ENCODE results near the gene GP2.

The GP2 gene

GRCh38 chr16:20280259-20280658, 47.1 kb downstream of the GP2 start:
- DNase-seq (ENCODE audit: low read depth in 2 of 2): no peak
- no peak for TF ChIP-seq CTCF (IDR thresholded peaks at IDR 0.05; ENCODE audit: low read depth, low read length)
- no peak overlapping the region for H3K4me3 ChIP-seq (replicated peaks in 1 of 2; ENCODE audit: low read depth in 2 of 2, low read length in 2 of 2)

GRCh38 chr16:20271893-20272292, 55.4 kb downstream of the GP2 start:
- no peak for DNase-seq (ENCODE audit: low read depth in 2 of 2)
- no peak for TF ChIP-seq CTCF (IDR thresholded peaks at IDR 0.05; ENCODE audit: low read depth, low read length)

GRCh38 chr16:20268409-20268808, 58.9 kb downstream of the GP2 start:
- no peak for DNase-seq (ENCODE audit: low read depth in 2 of 2)
- no peak overlapping the region for H3K4me3 ChIP-seq (replicated peaks in 1 of 2; ENCODE audit: low read depth in 2 of 2, low read length in 2 of 2)
- no peak for TF ChIP-seq CTCF (IDR thresholded peaks at IDR 0.05; ENCODE audit: low read depth, low read length)

More at GRCh38 chr16:20271893-20272292, 55.4 kb downstream of the GP2 start:
- H3K4me3 ChIP-seq (replicated peaks in 1 of 2; ENCODE audit: low read depth in 2 of 2, low read length in 2 of 2): no peak overlapping the region

GRCh38 chr16:20265019-20265418, 62.3 kb downstream of the GP2 start:
- TF ChIP-seq CTCF (IDR thresholded peaks at IDR 0.05; ENCODE audit: low read depth, low read length): no peak
- no peak for DNase-seq (ENCODE audit: low read depth in 2 of 2)
- no peak overlapping the region for H3K4me3 ChIP-seq (replicated peaks in 1 of 2; ENCODE audit: low read depth in 2 of 2, low read length in 2 of 2)

GRCh38 chr16:20263138-20263855, 64.0 kb downstream of the GP2 start:
- DNase-seq (ENCODE audit: low read depth in 2 of 2): no peak
- H3K4me3 ChIP-seq (replicated peaks in 1 of 2; ENCODE audit: low read depth in 2 of 2, low read length in 2 of 2): no peak overlapping the region
- no peak for TF ChIP-seq CTCF (IDR thresholded peaks at IDR 0.05; ENCODE audit: low read depth, low read length)

GRCh38 chr16:20262248-20262647, 65.1 kb downstream of the GP2 start:
- no peak for DNase-seq (ENCODE audit: low read depth in 2 of 2)
- no peak for TF ChIP-seq CTCF (IDR thresholded peaks at IDR 0.05; ENCODE audit: low read depth, low read length)
- H3K4me3 ChIP-seq (replicated peaks in 1 of 2; ENCODE audit: low read depth in 2 of 2, low read length in 2 of 2): no peak overlapping the region

All from cardiac fibroblast (primary cell).